HEK293 (cell line): ENCODE results near the gene GAST.

ENCODE experiments used
- FEZF1 ChIP-seq: fragments of 450-650 bp; formaldehyde crosslinking; IDR thresholded peaks from 2 replicates; pipeline ENCODE4 v1.5.1; 2016; ENCODE audit warnings: missing biosample characterization, missing genetic modification characterization
- GLI4 ChIP-seq: fragments of 450-650 bp; formaldehyde crosslinking; IDR thresholded peaks from 2 replicates; pipeline ENCODE4 v1.5.1; 2016; ENCODE audit warnings: missing biosample characterization, missing genetic modification characterization
- GLIS1 ChIP-seq: fragments of 450-650 bp; formaldehyde crosslinking; IDR thresholded peaks from 2 replicates; pipeline ENCODE4 v1.5.1; 2016; ENCODE audit warnings: missing biosample characterization, missing genetic modification characterization
- HIC1 ChIP-seq: fragments of 450-650 bp; formaldehyde crosslinking; IDR thresholded peaks from 2 replicates; pipeline ENCODE4 v1.5.1; 2016; ENCODE audit warnings: missing biosample characterization, missing genetic modification characterization
- KLF10 ChIP-seq: fragments of 450-650 bp; IDR thresholded peaks from 2 replicates; pipeline ENCODE4 v1.5.1; 2018; ENCODE audit warnings: missing biosample characterization, mild to moderate bottlenecking, missing genetic modification characterization
- MEIS1 ChIP-seq: sonication (generic); formaldehyde crosslinking; IDR thresholded peaks from 2 replicates; pipeline ENCODE4 v1.8.1; 2022; ENCODE audit warnings: missing genetic modification reagents, mild to moderate bottlenecking, borderline replicate concordance
- MZF1 ChIP-seq: fragments of 450-650 bp; formaldehyde crosslinking; IDR thresholded peaks from 2 replicates; pipeline ENCODE4 v1.5.1; 2017; ENCODE audit warnings: missing biosample characterization, missing genetic modification characterization, borderline replicate concordance
- OSR2 ChIP-seq: fragments of 450-650 bp; formaldehyde crosslinking; IDR thresholded peaks from 2 replicates; pipeline ENCODE4 v1.5.1; 2016; ENCODE audit warnings: missing biosample characterization, missing genetic modification characterization
- OVOL3 ChIP-seq: fragments of 450-650 bp; formaldehyde crosslinking; IDR thresholded peaks from 2 replicates; pipeline ENCODE4 v1.5.1; 2016; ENCODE audit warnings: missing biosample characterization, missing genetic modification characterization
- PRDM4 ChIP-seq: fragments of 450-650 bp; formaldehyde crosslinking; IDR thresholded peaks from 2 replicates; pipeline ENCODE4 v1.5.1; 2017; ENCODE audit warnings: missing biosample characterization, missing genetic modification characterization
- PRDM6 ChIP-seq: fragments of 450-650 bp; formaldehyde crosslinking; IDR thresholded peaks from 2 replicates; pipeline ENCODE4 v1.5.1; 2017; ENCODE audit warnings: missing biosample characterization, missing genetic modification characterization
- SALL2 ChIP-seq: fragments of 450-650 bp; formaldehyde crosslinking; IDR thresholded peaks from 2 replicates; pipeline ENCODE4 v1.5.0; 2017; ENCODE audit warnings: missing biosample characterization, mild to moderate bottlenecking, missing genetic modification characterization, borderline replicate concordance
- SCRT1 ChIP-seq: fragments of 450-650 bp; formaldehyde crosslinking; IDR thresholded peaks from 2 replicates; pipeline ENCODE4 v1.5.1; 2016; ENCODE audit warnings: missing biosample characterization, missing genetic modification characterization, borderline replicate concordance
- SETDB1 ChIP-seq: IDR thresholded peaks from one replicate; pipeline ENCODE4 v1.6.1; 2017; ENCODE audit warnings: mild to moderate bottlenecking, low read length, moderate library complexity, mixed read lengths; ENCODE audit not compliant: insufficient read length
- YY2 ChIP-seq: fragments of 450-650 bp; formaldehyde crosslinking; IDR thresholded peaks from 2 replicates; pipeline ENCODE4 v1.5.1; 2016; ENCODE audit warnings: missing biosample characterization, missing genetic modification characterization
- ZBTB10 ChIP-seq: fragments of 450-650 bp; formaldehyde crosslinking; IDR thresholded peaks from 2 replicates; pipeline ENCODE4 v1.5.1; 2016; ENCODE audit warnings: missing biosample characterization, missing genetic modification characterization
- ZBTB6 ChIP-seq: fragments of 450-650 bp; formaldehyde crosslinking; IDR thresholded peaks from 2 replicates; pipeline ENCODE4 v1.5.1; 2017; ENCODE audit warnings: missing biosample characterization, missing genetic modification characterization
- ZFP69B ChIP-seq: fragments of 450-650 bp; formaldehyde crosslinking; IDR thresholded peaks from 2 replicates; pipeline ENCODE4 v1.5.1; 2016; ENCODE audit warnings: missing biosample characterization, missing genetic modification characterization
- ZNF112 ChIP-seq: fragments of 450-650 bp; formaldehyde crosslinking; IDR thresholded peaks from 2 replicates; pipeline ENCODE4 v1.5.0; 2017; ENCODE audit warnings: missing biosample characterization, missing genetic modification characterization
- ZNF366 ChIP-seq: fragments of 450-650 bp; formaldehyde crosslinking; conservative IDR thresholded peaks from 2 replicates; pipeline ENCODE4 v1.5.1; 2016; ENCODE audit warnings: missing biosample characterization, missing genetic modification characterization
- ZNF626 ChIP-seq: fragments of 450-650 bp; sonication (Bioruptor Pico); formaldehyde crosslinking; IDR thresholded peaks from 2 replicates; pipeline ENCODE4 v1.5.1; 2018; ENCODE audit warnings: missing biosample characterization, missing genetic modification characterization, inconsistent platforms
- ZNF670 ChIP-seq: fragments of 450-650 bp; formaldehyde crosslinking; IDR thresholded peaks from 2 replicates; pipeline ENCODE4 v1.5.1; 2016; ENCODE audit warnings: missing biosample characterization, missing genetic modification characterization, low read depth
- ZNF747 ChIP-seq: fragments of 450-650 bp; formaldehyde crosslinking; IDR thresholded peaks from 2 replicates; pipeline ENCODE4 v1.5.1; 2016; ENCODE audit warnings: missing biosample characterization, missing genetic modification characterization
- ZNF777 ChIP-seq: fragments of 450-650 bp; formaldehyde crosslinking; IDR thresholded peaks from 2 replicates; pipeline ENCODE4 v1.5.1; 2017; ENCODE audit warnings: missing biosample characterization, missing genetic modification characterization, borderline replicate concordance
- ZSCAN4 ChIP-seq: fragments of 450-650 bp; formaldehyde crosslinking; IDR thresholded peaks from 2 replicates; pipeline ENCODE4 v1.5.1; 2017; ENCODE audit warnings: missing biosample characterization, missing genetic modification characterization
- TF ChIP-seq, protein P1 (sequence below): fragments of 450-650 bp; formaldehyde crosslinking; IDR thresholded peaks from 2 replicates; pipeline ENCODE4 v1.5.1; 2016; ENCODE audit warnings: missing biosample characterization, missing genetic modification characterization

Gene GAST

DNA sequence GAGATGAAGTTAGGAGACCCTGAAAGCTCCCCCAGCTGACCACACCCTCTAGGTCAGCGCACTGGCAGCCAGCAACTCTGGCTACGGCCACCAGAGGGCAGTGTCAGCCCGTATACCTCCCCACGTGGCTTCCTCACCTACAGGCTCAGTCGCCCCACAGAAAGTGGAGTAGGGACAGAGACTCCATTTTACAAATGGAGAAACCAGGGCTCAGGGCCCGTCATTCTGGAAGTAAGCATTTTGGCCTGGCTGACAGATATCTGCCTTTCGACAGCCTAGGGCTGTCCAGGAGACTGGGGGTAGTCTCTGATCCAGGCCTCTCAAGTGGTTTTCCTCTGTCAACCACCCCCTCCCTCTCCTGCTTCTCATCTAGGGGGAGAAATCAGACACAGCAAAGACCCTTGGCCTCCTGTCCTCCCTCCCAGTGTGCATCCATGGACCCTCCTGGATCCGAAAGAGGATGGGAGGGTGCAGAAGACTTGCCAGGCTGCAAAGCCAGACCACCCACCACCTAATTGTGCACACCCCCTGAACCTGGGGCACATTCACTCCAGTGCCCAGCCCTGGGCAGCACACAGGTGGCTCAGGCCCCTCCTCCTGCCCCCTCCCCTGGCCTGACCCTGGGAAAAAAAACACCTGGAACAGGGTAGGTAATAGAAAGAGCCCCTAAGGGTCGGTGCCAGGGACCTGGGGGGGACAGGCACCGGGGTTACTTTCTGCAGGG lies 26.1 kb downstream of the GAST start (continued):
- TF ChIP-seq SETDB1 (no peak), OVOL3 (no peak), PRDM6 (no peak), OSR2 (tag by site-specific recombination) (no peak), PRDM4 (tag by site-specific recombination) (no peak), ZFP69B (tag by site-specific recombination) (peak; percentile 48; the same call in 1 of the 2 replicates), FEZF1 (tag by site-specific recombination) (no peak), ZSCAN4 (tag by site-specific recombination) (no peak), GLIS1 (peak; percentile 34; the same call in 1 of the 2 replicates), MZF1 (tag by site-specific recombination) (no peak), SCRT1 (tag by site-specific recombination) (no peak), ZNF366 (tag by site-specific recombination) (no peak), MEIS1 (CRISPR knock-in tag) (no peak), KLF10 (tag by site-specific recombination) (peak; percentile 61), ZNF626 (tag by site-specific recombination) (no peak), ZNF777 (tag by site-specific recombination) (no peak), ZBTB6 (peak; percentile 86), YY2 (tag by site-specific recombination) (peak; percentile 41; the same call in 1 of the 2 replicates), HIC1 (tag by site-specific recombination) (no peak), SALL2 (tag by site-specific recombination) (no peak), ZNF670 (tag by site-specific recombination) (no peak), ZBTB10 (tag by site-specific recombination) (no peak), ZNF747 (tag by site-specific recombination) (no peak), GLI4 (tag by site-specific recombination) (no peak), ZNF112 (no peak)
- TF ChIP-seq, protein P1, sequence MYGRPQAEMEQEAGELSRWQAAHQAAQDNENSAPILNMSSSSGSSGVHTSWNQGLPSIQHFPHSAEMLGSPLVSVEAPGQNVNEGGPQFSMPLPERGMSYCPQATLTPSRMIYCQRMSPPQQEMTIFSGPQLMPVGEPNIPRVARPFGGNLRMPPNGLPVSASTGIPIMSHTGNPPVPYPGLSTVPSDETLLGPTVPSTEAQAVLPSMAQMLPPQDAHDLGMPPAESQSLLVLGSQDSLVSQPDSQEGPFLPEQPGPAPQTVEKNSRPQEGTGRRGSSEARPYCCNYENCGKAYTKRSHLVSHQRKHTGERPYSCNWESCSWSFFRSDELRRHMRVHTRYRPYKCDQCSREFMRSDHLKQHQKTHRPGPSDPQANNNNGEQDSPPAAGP (tag by site-specific recombination) = peak; percentile 66
